Gastrocnemius medialis (tissue), 4 donors: ENCODE measurements around the gene TRIM63.

Experiments used
- CTCF ChIP-seq, 5 experiments: fragments of 450-650 bp in 3 of 5; fragments of 200-600 bp in 2 of 5; sonication (generic) in 2 of 5; IDR thresholded peaks in 4 of 5; conservative IDR thresholded peaks in 1 of 5; 1 replicate in 4 of 5; 2 replicates in 1 of 5; pipeline ENCODE4 v1.5.1; 2016 to 2019; ENCODE audit warnings: antibody characterized with exemption in 5 of 5, mild to moderate bottlenecking in 3 of 5, moderate library complexity in 3 of 5
- POLR2A ChIP-seq, 2 donors: fragments of 450-650 bp; IDR thresholded peaks; one replicate each; pipeline ENCODE4 v1.6.1; 2017; ENCODE audit warnings: antibody characterized with exemption in 2 of 2, mild to moderate bottlenecking in 2 of 2, moderate library complexity in 2 of 2

GRCh38 chr1:26017606-26018005, 49.8 kb downstream of the TRIM63 start:
- TF ChIP-seq CTCF (IDR thresholded peaks at IDR 0.05 in 4 of 5, conservative IDR thresholded peaks at IDR 0.05 in 1 of 5) (no peak), POLR2A (IDR thresholded peaks at IDR 0.05) (no peak)
